ENCODE measurements around the gene BRIP1. TPM values are rescaled to one million over a fixed set of nuclear protein-coding genes. Genes with fewer than 3 reads are reported as not detected.

BRIP1 gene
- total and polyA plus RNA-seq, 10 donors = 0.41 to 3.7 (median 1.5) TPM

- 94 to 100% (median 97%) methylated on average over 1 of the region's 1 CpG for WGBS, 5 donors
- H3K27me3 ChIP-seq (replicated peaks in 1 of 7) = no peaks in the 10 kb centered on the region
- DNase-seq = no peak
- H3K4me3 ChIP-seq = no peak overlapping the region
- peaks cover 0 to 4% (median 0%) of the 10 kb centered on the region in 6 donors for H3K4me1 ChIP-seq
- no peak overlapping the region for H3K27ac ChIP-seq
- intact Hi-C loops (cut with DNase I; ENCODE audit: low total_unique reads) = no loop called here
- no peaks in the 10 kb centered on the region for H3K9me3 ChIP-seq
- no peaks in the 10 kb centered on the region for H3K36me3 ChIP-seq
- TF ChIP-seq POLR2A (IDR thresholded peaks at IDR 0.05) = no peak
- no peak for TF ChIP-seq CTCF (IDR thresholded peaks at IDR 0.05 in 8 of 11, conservative IDR thresholded peaks at IDR 0.05 in 3 of 11)
- TF ChIP-seq POLR2AphosphoS5 (IDR thresholded peaks at IDR 0.05) = no peak
These were observed 24.0 kb downstream of the BRIP1 start for GRCh38 chr17:61839300-61839786.

- Histone ChIP-seq H3K4me1 (peaks cover 0 to 4% (median 0%) of the 10 kb centered on the region in 6 donors), H3K9me3 (no peaks in the 10 kb centered on the region), H3K27ac (no peak overlapping the region), H3K27me3 (replicated peaks in 1 of 7) (no peaks in the 10 kb centered on the region), H3K36me3 (no peaks in the 10 kb centered on the region), H3K4me3 (no peak overlapping the region)
- TF ChIP-seq POLR2A (IDR thresholded peaks at IDR 0.05) = no peak
- no peak for TF ChIP-seq POLR2AphosphoS5 (IDR thresholded peaks at IDR 0.05)
- TF ChIP-seq CTCF (IDR thresholded peaks at IDR 0.05 in 8 of 11, conservative IDR thresholded peaks at IDR 0.05 in 3 of 11) = peak; percentile 43 to 72 (median 65)
- DNase-seq = no peak
- 53 to 66% (median 62%) methylated on average over 4 of the region's 4 CpGs for WGBS, 5 donors
- intact Hi-C loops (cut with DNase I; ENCODE audit: low total_unique reads) = no loop called here
These were observed 25.9 kb downstream of the BRIP1 start for GRCh38 chr17:61837175-61838051.

GRCh38 chr17:61836266-61837174 is 26.8 kb downstream of the BRIP1 start:
- TF ChIP-seq POLR2A (IDR thresholded peaks at IDR 0.05) = no peak
- no peak for TF ChIP-seq CTCF (IDR thresholded peaks at IDR 0.05 in 8 of 11, conservative IDR thresholded peaks at IDR 0.05 in 3 of 11)
- TF ChIP-seq POLR2AphosphoS5 (IDR thresholded peaks at IDR 0.05) = no peak
- H3K36me3 ChIP-seq = no peaks in the 10 kb centered on the region
- peaks cover 0 to 4% (median 0%) of the 10 kb centered on the region in 6 donors for H3K4me1 ChIP-seq
- no peak overlapping the region for H3K4me3 ChIP-seq
- H3K9me3 ChIP-seq = no peaks in the 10 kb centered on the region
- 87 to 98% (median 93%) methylated on average over 3 of the region's 3 CpGs for WGBS, 5 donors
- no peak for DNase-seq
- intact Hi-C loops (cut with DNase I; ENCODE audit: low total_unique reads) = no loop called here
- no peaks in the 10 kb centered on the region for H3K27me3 ChIP-seq (replicated peaks in 1 of 7)
- no peak overlapping the region for H3K27ac ChIP-seq
